ENCODE results near the gene CWC27. TPM values are rescaled to one million over a fixed set of nuclear protein-coding genes. Genes with fewer than 3 reads are reported as not detected.

The CWC27 gene
- 89.6 TPM for polyA plus RNA-seq (2013, experiment 1 of 2)
- 90.5 TPM for polyA plus RNA-seq (2013, experiment 2 of 2)

- Histone ChIP-seq H3K36me3 (ENCODE audit: control insufficient read depth, insufficient read depth, low read length) (no peaks in the 10 kb centered on the region), H2AK5ac (ENCODE audit: low read length) (peak within 1 kb of the TSS; percentile 98), H2BK15ac (replicated peaks; ENCODE audit: low read depth) (no peak within 1 kb of the TSS), H3K79me2 (ENCODE audit: control insufficient read depth, insufficient read depth, low read length) (peaks cover 66% of the 10 kb centered on the region), H3K4ac (ENCODE audit: low read depth, low read length) (peak within 1 kb of the TSS; percentile 95), H3K79me1 (ENCODE audit: low read length) (peaks cover 23% of the 10 kb centered on the region), H3K4me1 (ENCODE audit: control insufficient read depth, low read depth, low read length) (peaks cover 19% of the 10 kb centered on the region), H4K5ac (ENCODE audit: low read length) (peak within 1 kb of the TSS; percentile 92), H3K4me2 (ENCODE audit: low read length) (peak within 1 kb of the TSS; percentile 86), H2BK5ac (ENCODE audit: low read length) (peak within 1 kb of the TSS; percentile 96), H3K56ac (ENCODE audit: low read length) (peak within 1 kb of the TSS; percentile 99), H2BK120ac (ENCODE audit: low read depth, low read length) (peak within 1 kb of the TSS; percentile 61), H3K18ac (ENCODE audit: low read length) (peak within 1 kb of the TSS; percentile 92), H3K4me3 (ENCODE audit: low read length) (peak within 1 kb of the TSS; percentile 99), H3K9ac (ENCODE audit: low read length) (peak within 1 kb of the TSS; percentile 99), H4K8ac (ENCODE audit: low read depth, low read length) (peak within 1 kb of the TSS; percentile 65), H3K23ac (ENCODE audit: low read length) (peak within 1 kb of the TSS; percentile 97), H3K27me3 (ENCODE audit: insufficient read depth, low read length, poor library complexity) (no peaks in the 10 kb centered on the region), H3K27ac (ENCODE audit: low read depth, low read length) (peak within 1 kb of the TSS; percentile 95)
- WGBS (ENCODE audit: extremely low coverage, insufficient coverage, low lambda C conversion rate): no CpG with 5 or more reads among the region's 48 CpGs
- peak; percentile 96 for DNase-seq
Measured at GRCh38 chr5:64768358-64769312, at the start of gene CWC27, which contains the start of gene SREK1IP1. TSS of gene CWC27 (plus strand) at chr5:64768930. CDS start at chr5:64769147, 217 bp downstream. TSS of gene SREK1IP1 (minus strand) at chr5:64768691. CDS start at chr5:64768517, 174 bp downstream.

GRCh38 chr5:64722588-64722987 lies 46.1 kb upstream of the CWC27 start:
- peak overlapping the region; percentile 9 for H3K4ac ChIP-seq (ENCODE audit: low read depth, low read length)
- no peak overlapping the region for H2AK5ac ChIP-seq (ENCODE audit: low read length)
- H3K27ac ChIP-seq (ENCODE audit: low read depth, low read length): no peak overlapping the region
- H3K4me3 ChIP-seq (ENCODE audit: low read length): no peak overlapping the region
- no peaks in the 10 kb centered on the region for H3K79me2 ChIP-seq (ENCODE audit: control insufficient read depth, insufficient read depth, low read length)
- no peaks in the 10 kb centered on the region for H3K27me3 ChIP-seq (ENCODE audit: insufficient read depth, low read length, poor library complexity)
- DNase-seq: no peak
- H4K8ac ChIP-seq (ENCODE audit: low read depth, low read length): no peak overlapping the region
- H3K4me2 ChIP-seq (ENCODE audit: low read length): no peak overlapping the region
- no peak overlapping the region for H2BK15ac ChIP-seq (replicated peaks; ENCODE audit: low read depth)
- H2BK5ac ChIP-seq (ENCODE audit: low read length): no peak overlapping the region
- H4K5ac ChIP-seq (ENCODE audit: low read length): no peak overlapping the region
- H3K79me1 ChIP-seq (ENCODE audit: low read length): no peaks in the 10 kb centered on the region
- no peak overlapping the region for H3K18ac ChIP-seq (ENCODE audit: low read length)
- no peak overlapping the region for H3K56ac ChIP-seq (ENCODE audit: low read length)
- no peak overlapping the region for H3K23ac ChIP-seq (ENCODE audit: low read length)
- H3K36me3 ChIP-seq (ENCODE audit: control insufficient read depth, insufficient read depth, low read length): peaks cover 2% of the 10 kb centered on the region
- H3K9ac ChIP-seq (ENCODE audit: low read length): no peak overlapping the region
- WGBS (ENCODE audit: extremely low coverage, insufficient coverage, low lambda C conversion rate): no CpG with 5 or more reads among the region's 3 CpGs
- peaks cover 2% of the 10 kb centered on the region for H3K4me1 ChIP-seq (ENCODE audit: control insufficient read depth, low read depth, low read length)
- H2BK120ac ChIP-seq (ENCODE audit: low read depth, low read length): no peak overlapping the region

GRCh38 chr5:64727150-64727549 lies 41.6 kb upstream of the CWC27 start:
- H3K79me2 ChIP-seq (ENCODE audit: control insufficient read depth, insufficient read depth, low read length): peaks cover 7% of the 10 kb centered on the region
- H4K8ac ChIP-seq (ENCODE audit: low read depth, low read length): no peak overlapping the region
- peaks cover 8% of the 10 kb centered on the region for H3K4me1 ChIP-seq (ENCODE audit: control insufficient read depth, low read depth, low read length)
- no CpG with 5 or more reads among the region's 2 CpGs for WGBS (ENCODE audit: extremely low coverage, insufficient coverage, low lambda C conversion rate)
- no peak overlapping the region for H3K4me3 ChIP-seq (ENCODE audit: low read length)
- H2AK5ac ChIP-seq (ENCODE audit: low read length): no peak overlapping the region
- H2BK15ac ChIP-seq (replicated peaks; ENCODE audit: low read depth): no peak overlapping the region
- no peak overlapping the region for H3K4me2 ChIP-seq (ENCODE audit: low read length)
- no peaks in the 10 kb centered on the region for H3K27me3 ChIP-seq (ENCODE audit: insufficient read depth, low read length, poor library complexity)
- H3K23ac ChIP-seq (ENCODE audit: low read length): no peak overlapping the region
- H2BK5ac ChIP-seq (ENCODE audit: low read length): no peak overlapping the region
- no peak overlapping the region for H3K56ac ChIP-seq (ENCODE audit: low read length)
- H3K18ac ChIP-seq (ENCODE audit: low read length): no peak overlapping the region
- H3K4ac ChIP-seq (ENCODE audit: low read depth, low read length): no peak overlapping the region
- DNase-seq: no peak
- no peak overlapping the region for H2BK120ac ChIP-seq (ENCODE audit: low read depth, low read length)
- no peak overlapping the region for H3K9ac ChIP-seq (ENCODE audit: low read length)
- H3K79me1 ChIP-seq (ENCODE audit: low read length): peaks cover 6% of the 10 kb centered on the region
- no peak overlapping the region for H4K5ac ChIP-seq (ENCODE audit: low read length)
- H3K36me3 ChIP-seq (ENCODE audit: control insufficient read depth, insufficient read depth, low read length): peaks cover 2% of the 10 kb centered on the region
- no peak overlapping the region for H3K27ac ChIP-seq (ENCODE audit: low read depth, low read length)

GRCh38 chr5:64742411-64742810 lies 26.3 kb upstream of the CWC27 start:
- Histone ChIP-seq H3K36me3 (ENCODE audit: control insufficient read depth, insufficient read depth, low read length) (no peaks in the 10 kb centered on the region), H3K27ac (ENCODE audit: low read depth, low read length) (no peak overlapping the region)
- WGBS (ENCODE audit: extremely low coverage, insufficient coverage, low lambda C conversion rate): no CpG with 5 or more reads among the region's 1 CpG

GRCh38 chr5:64742821-64743220 lies 25.9 kb upstream of the CWC27 start:
- H3K9ac ChIP-seq (ENCODE audit: low read length): no peak overlapping the region
- H3K4me2 ChIP-seq (ENCODE audit: low read length): no peak overlapping the region
- no peak overlapping the region for H2BK15ac ChIP-seq (replicated peaks; ENCODE audit: low read depth)
- H3K4me1 ChIP-seq (ENCODE audit: control insufficient read depth, low read depth, low read length): peaks cover 4% of the 10 kb centered on the region
- peaks cover 4% of the 10 kb centered on the region for H3K79me1 ChIP-seq (ENCODE audit: low read length)
- no peak overlapping the region for H3K27ac ChIP-seq (ENCODE audit: low read depth, low read length)
- H4K8ac ChIP-seq (ENCODE audit: low read depth, low read length): no peak overlapping the region
- no peaks in the 10 kb centered on the region for H3K27me3 ChIP-seq (ENCODE audit: insufficient read depth, low read length, poor library complexity)
- H2AK5ac ChIP-seq (ENCODE audit: low read length): no peak overlapping the region
- no peak overlapping the region for H3K56ac ChIP-seq (ENCODE audit: low read length)
- H3K4me3 ChIP-seq (ENCODE audit: low read length): no peak overlapping the region
- no peak overlapping the region for H2BK5ac ChIP-seq (ENCODE audit: low read length)
- no peak overlapping the region for H4K5ac ChIP-seq (ENCODE audit: low read length)
- H3K18ac ChIP-seq (ENCODE audit: low read length): no peak overlapping the region
- H3K23ac ChIP-seq (ENCODE audit: low read length): no peak overlapping the region
- no peak overlapping the region for H2BK120ac ChIP-seq (ENCODE audit: low read depth, low read length)
- no peak overlapping the region for H3K4ac ChIP-seq (ENCODE audit: low read depth, low read length)
- H3K79me2 ChIP-seq (ENCODE audit: control insufficient read depth, insufficient read depth, low read length): peaks cover 7% of the 10 kb centered on the region
- DNase-seq: no peak
- no peaks in the 10 kb centered on the region for H3K36me3 ChIP-seq (ENCODE audit: control insufficient read depth, insufficient read depth, low read length)

More at GRCh38 chr5:64742411-64742810, 26.3 kb upstream of the CWC27 start:
- Histone ChIP-seq H3K4me1 (ENCODE audit: control insufficient read depth, low read depth, low read length) (peaks cover 4% of the 10 kb centered on the region), H2BK15ac (replicated peaks; ENCODE audit: low read depth) (no peak overlapping the region), H3K9ac (ENCODE audit: low read length) (no peak overlapping the region), H2AK5ac (ENCODE audit: low read length) (no peak overlapping the region), H4K8ac (ENCODE audit: low read depth, low read length) (no peak overlapping the region), H4K5ac (ENCODE audit: low read length) (no peak overlapping the region), H3K79me2 (ENCODE audit: control insufficient read depth, insufficient read depth, low read length) (peaks cover 9% of the 10 kb centered on the region), H3K23ac (ENCODE audit: low read length) (no peak overlapping the region), H3K56ac (ENCODE audit: low read length) (no peak overlapping the region), H3K4me2 (ENCODE audit: low read length) (no peak overlapping the region), H3K79me1 (ENCODE audit: low read length) (peaks cover 4% of the 10 kb centered on the region), H3K18ac (ENCODE audit: low read length) (peak overlapping the region; percentile 75), H3K27me3 (ENCODE audit: insufficient read depth, low read length, poor library complexity) (no peaks in the 10 kb centered on the region), H3K4me3 (ENCODE audit: low read length) (no peak overlapping the region), H2BK5ac (ENCODE audit: low read length) (no peak overlapping the region), H2BK120ac (ENCODE audit: low read depth, low read length) (no peak overlapping the region), H3K4ac (ENCODE audit: low read depth, low read length) (no peak overlapping the region)
- DNase-seq: no peak
